ENCODE data around the gene HYAL3.

The HYAL3 gene, protein sequence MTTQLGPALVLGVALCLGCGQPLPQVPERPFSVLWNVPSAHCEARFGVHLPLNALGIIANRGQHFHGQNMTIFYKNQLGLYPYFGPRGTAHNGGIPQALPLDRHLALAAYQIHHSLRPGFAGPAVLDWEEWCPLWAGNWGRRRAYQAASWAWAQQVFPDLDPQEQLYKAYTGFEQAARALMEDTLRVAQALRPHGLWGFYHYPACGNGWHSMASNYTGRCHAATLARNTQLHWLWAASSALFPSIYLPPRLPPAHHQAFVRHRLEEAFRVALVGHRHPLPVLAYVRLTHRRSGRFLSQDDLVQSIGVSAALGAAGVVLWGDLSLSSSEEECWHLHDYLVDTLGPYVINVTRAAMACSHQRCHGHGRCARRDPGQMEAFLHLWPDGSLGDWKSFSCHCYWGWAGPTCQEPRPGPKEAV

GRCh38 chr3:50298836-50299637 lies at the start of gene HYAL3, which contains the start of gene NAA80:
TSS of gene HYAL3 (minus strand) at chr3:50299405. CDS start at chr3:50295602, 3,803 bp downstream.
TSS of gene NAA80 (minus strand) at chr3:50299405. CDS start at chr3:50297463, 1,942 bp downstream.
- DNase-seq, result peak; percentile 100

DNA sequence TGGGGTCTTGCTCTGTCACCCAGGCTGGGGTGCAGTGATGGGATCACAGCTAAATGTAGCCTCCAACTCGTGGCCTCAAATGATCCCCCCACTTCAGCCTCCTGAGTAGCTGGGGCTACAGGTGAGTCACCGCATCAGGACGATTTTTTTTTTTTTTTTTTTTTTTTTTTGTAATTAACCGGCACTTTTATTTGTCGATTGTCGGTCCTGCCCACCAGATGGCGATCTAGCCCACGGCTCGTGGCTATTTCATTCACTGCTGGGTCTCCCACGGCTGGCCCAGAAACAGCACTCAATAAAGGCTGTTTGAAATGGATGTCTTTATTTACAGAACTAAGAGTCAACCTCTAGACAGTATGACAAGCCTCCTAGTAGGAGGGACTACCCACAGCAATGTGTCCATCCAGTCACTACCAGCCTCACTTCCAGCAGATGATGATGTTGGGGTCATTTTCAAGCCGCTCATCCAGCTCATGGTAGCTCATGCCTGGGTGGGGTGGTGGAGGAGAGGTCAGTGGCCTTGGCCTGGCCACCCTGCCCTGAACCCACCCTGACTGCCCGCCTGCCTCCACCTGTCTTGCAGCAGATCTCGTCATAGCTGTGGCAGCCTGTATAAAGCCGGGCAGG lies 48.1 kb upstream of the HYAL3 start:
- peak; percentile 93 for DNase-seq

DNA sequence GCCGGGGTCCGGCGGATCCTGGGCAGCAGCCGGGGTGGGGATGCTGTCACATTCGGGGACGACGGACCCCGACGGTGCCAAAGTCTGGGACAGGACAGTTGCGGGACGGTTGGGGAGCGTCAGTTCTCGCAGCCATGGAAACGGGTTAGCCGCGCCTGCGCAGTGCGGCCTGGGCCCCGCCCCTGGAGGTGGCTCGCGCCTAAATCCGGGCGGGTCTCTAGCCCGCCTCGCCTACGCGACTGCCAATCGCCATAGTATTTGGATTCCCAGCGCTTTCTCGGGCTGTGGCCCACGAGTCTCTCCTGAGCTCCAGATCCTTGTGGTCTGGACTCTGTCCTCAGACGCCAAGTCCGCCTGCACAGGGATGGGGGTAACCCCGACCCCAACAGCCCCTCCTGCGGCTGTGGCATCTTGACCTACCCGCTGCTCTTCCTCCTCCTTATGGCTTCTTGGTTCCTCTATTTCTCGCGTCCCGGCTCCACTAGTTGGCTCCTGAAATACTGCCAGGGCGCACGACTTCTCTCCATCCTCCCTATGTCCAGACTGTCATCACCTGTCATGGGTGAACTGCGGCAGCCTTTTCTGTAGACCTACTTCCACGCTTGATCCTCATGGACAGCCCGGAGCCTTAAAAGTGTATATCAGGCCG lies 46.5 kb upstream of the HYAL3 start, which contains the start of gene ZMYND10:
TSS of gene ZMYND10 (minus strand) at position 147 of the 649 bp plus-strand sequence. CDS start 153 bp downstream, outside the sequence.
- peak; percentile 83 for DNase-seq

DNA sequence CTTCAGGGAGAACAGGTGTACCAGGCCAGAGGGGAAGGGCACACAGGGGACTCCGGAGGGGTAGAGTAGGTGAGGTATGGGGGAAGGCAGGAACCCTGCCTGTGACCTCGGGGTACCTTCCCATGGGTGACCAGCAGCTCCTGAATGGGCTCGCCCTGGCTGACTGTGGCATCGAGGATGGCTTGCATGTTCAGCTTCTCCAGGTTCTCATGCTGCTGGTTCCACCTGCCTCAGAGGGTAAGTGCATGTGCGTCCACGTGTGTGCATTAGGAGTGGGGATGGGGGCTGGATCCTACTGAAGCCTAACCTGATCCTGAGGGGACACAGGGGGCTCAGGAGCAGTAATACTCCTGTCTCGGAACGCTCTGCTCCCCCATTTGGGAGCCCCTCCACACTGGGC lies 45.8 kb upstream of the HYAL3 start:
- DNase-seq, result no peak

DNA sequence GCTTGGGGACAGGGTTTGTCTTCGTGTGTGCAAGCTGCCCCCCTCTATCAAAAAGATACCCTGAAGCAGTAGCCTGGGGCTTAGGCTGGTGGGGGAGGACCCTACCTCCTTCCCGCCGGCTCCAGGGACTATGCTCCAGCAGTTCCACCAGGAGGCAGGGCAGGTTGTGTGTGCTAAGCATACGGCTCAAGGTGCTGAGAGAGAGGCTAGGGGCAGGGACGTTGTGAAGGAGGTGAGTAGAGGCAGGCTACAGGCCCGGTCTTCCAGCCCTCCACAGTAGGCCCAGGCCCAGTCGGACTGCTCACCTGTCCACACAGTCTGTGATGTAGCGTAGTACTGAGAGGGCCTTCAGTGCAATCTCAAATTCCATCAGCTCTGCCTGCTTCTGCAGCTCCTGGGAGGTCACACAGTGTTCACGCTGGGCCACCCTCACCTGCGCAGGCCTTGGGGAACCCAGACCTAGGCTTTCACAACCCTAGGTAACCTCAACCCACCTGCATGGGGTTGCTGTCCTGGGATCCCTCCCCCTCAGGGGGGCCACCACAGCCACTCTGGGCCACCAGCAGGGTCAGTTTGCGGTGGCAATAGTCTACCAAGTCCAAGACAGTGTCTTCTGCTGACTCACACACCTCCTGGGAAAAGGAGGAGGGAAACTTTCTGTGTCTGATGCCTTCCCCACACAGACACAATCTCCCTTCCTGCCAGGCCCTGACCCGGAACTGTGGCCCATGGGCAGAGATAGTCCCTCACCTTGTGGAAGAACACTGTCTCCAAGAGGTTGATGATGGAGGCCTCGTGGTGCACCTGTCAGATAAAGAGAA lies 43.8 kb upstream of the HYAL3 start:
- DNase-seq, result no peak

DNA sequence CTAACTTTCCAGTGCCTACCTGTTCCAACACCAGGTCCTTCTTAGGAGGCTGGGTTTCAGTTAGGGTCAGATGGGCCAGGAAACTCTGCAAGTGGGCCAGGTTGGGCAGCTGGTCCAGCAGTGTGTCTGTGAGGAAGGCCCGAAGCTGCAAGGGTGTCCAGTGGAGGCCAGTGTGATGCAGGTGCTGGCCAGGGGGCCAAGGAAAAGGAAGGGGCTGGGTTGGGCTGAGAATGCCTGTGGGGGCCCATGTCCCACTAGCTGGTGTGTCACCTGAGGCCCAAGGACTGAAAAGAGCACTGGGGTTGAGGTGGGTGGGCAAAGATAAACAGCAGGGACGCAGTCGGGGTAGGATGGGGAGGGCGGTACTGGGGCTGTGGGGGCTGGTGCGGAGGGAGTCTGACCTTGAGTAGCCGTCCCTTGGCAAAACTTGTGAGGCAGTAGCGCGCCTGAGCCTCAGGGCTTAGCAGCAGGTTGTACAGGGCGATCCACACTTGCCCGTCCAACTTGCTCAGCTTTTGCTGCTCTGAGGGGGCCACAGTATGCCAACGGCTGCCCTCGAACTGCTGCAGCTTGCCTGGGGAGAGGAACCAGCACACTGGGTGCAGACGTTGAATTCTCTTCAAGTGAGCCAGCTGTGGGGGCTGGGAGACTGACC lies 42.9 kb upstream of the HYAL3 start:
- DNase-seq, result no peak

DNA sequence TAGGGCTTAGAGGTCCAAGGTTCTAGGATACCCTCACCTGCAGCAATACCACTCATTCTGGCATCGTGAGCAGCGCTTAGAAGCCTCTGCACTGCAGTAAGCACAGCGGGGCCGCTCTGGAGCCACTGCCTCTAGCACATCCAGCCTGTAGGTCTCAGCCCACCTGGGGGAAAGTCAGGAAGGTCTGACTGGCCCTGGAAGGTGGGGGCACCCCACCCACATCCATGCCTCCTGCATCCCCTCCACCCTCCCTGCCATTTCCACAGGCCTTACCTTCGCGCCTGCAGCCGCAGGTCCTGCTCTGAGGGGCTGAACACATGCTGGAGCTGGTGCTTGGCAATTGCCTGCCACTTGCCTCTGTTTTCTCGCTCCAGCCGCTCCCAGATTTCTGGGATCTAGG lies 42.3 kb upstream of the HYAL3 start:
- DNase-seq, result no peak

GRCh38 chr3:50340448-50341329 lies 41.5 kb upstream of the HYAL3 start, which contains the start of gene RASSF1:
TSS of gene RASSF1 (minus strand) at chr3:50340836. CDS start at chr3:50340805, 31 bp downstream.
- DNase-seq, result peak; percentile 62

DNA sequence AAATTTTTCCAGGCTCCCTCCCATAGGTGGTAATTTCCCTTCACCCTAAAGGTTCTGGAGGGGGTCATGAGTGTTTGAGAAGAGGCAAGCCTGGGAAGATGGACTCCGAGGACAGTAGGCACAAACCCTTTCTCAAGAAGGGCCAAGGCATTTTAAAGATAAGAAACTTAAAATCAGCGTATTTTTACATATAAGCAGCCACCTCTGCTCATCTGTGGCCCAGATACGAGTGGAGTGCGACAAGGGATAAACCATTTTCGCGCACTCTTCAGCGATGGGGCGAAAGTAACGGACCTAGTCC lies 40.9 kb upstream of the HYAL3 start:
- DNase-seq, result no peak

GRCh38 chr3:50339485-50340146 lies 40.4 kb upstream of the HYAL3 start:
- no peak for DNase-seq

GRCh38 chr3:50338965-50339364 lies 39.8 kb upstream of the HYAL3 start:
- DNase-seq, result no peak

- peak; percentile 99 for DNase-seq
Observed at GRCh38 chr3:50337175-50337861, 38.1 kb upstream of the HYAL3 start.

- DNase-seq, result no peak
Observed at GRCh38 chr3:50336452-50337174, 37.4 kb upstream of the HYAL3 start.

GRCh38 chr3:50334339-50335075 lies 35.3 kb upstream of the HYAL3 start:
- DNase-seq, result no peak

- DNase-seq, result no peak
Observed at GRCh38 chr3:50333744-50334328, 34.6 kb upstream of the HYAL3 start.

- DNase-seq, result no peak
Observed at GRCh38 chr3:50331364-50331907, 32.2 kb upstream of the HYAL3 start.

DNA sequence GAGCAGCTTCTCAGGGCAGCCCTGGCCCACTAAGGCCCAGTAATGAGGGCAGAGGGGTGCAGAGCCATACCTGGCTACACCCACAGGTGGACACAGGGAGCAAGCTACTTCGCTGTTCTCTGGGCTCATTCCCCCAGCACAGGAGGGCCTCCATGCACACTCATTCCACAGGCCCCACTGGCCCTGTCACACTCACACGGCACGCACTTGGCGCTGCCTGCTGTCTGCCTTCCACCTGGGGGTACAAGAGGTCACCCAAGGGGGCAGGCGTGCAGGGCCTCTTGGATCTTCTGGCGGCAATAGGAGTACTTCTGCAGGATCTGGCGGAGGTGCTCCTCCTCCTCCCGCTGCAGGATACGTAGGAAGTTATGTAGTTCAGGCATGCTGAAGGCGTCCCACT lies 31.1 kb upstream of the HYAL3 start:
- DNase-seq, result no peak
